Caco-2 (cell line): ENCODE data around the gene H2AZ2. TPM values are rescaled to one million over a fixed set of nuclear protein-coding genes. Genes with fewer than 3 reads are reported as not detected.
"Not testable (repeated sequence)": the region's sequence is repeated elsewhere in the genome, so short reads cannot be mapped to it uniquely, and the experiment has no call there.

ENCODE experiments used
- BruUV-seq: library from RNA; stranded (reverse); fragments of 400-500 nt; replicated peaks from 2 replicates; lab custom pipeline; 2021; lab: Mats Ljungman, UMichigan
- CTCF ChIA-PET: fragments of 300-600 bp; sonication (Branson Sonifier 250); formaldehyde crosslinking; loops from one replicate; lab custom pipeline; 2022; ENCODE audit warnings: antibody characterized with exemption; lab: Charles Lee
- POLR2A ChIA-PET: fragments of 300-600 bp; sonication (Branson Sonifier 250); formaldehyde crosslinking; loops from one replicate; lab custom pipeline; 2022; ENCODE audit warnings: antibody characterized with exemption; lab: Charles Lee
- DNase-seq, 2 experiments: peaks; one replicate each; pipeline versions ENCODE4 v3.0.0 to v3.0.0-alpha.2; 2020 to 2022
- H3K27me3 ChIP-seq: replicated peaks from 2 replicates; pipeline ENCODE4 v1.6.0; 2011; ENCODE audit warnings: low read length; ENCODE audit not compliant: control insufficient read depth, insufficient read depth
- H3K36me3 ChIP-seq: 2 replicates; pipeline ENCODE4 v1.5.1; 2011; ENCODE audit warnings: low read length; ENCODE audit not compliant: control insufficient read depth, insufficient read depth
- H3K4me1 ChIP-seq: fragments of 250-450 bp; sonication (Bioruptor Pico); 2 replicates; pipeline ENCODE4 v1.5.1; 2020; ENCODE audit warnings: mild to moderate bottlenecking
- H3K4me3 ChIP-seq: 2 replicates; pipeline ENCODE4 v1.5.1; 2011; ENCODE audit warnings: low read depth, mild to moderate bottlenecking, control low read depth, low read length
- H3K9me3 ChIP-seq: fragments of 250-450 bp; sonication (Bioruptor Pico); 2 replicates; pipeline ENCODE4 v1.5.1; 2020; ENCODE audit warnings: mild to moderate bottlenecking, moderate library complexity
- H3K27ac Mint-ChIP-seq: one replicate; pipeline ENCODE4 v1.8.0; 2022; ENCODE audit warnings: mixed read lengths; ENCODE audit not compliant: unreplicated experiment
- H3K27me3 Mint-ChIP-seq: one replicate; pipeline ENCODE4 v1.8.0; 2022; ENCODE audit warnings: mixed read lengths; ENCODE audit not compliant: insufficient read depth, unreplicated experiment
- H3K36me3 Mint-ChIP-seq: one replicate; pipeline ENCODE4 v1.8.0; 2022; ENCODE audit warnings: mild to moderate bottlenecking, mixed read lengths; ENCODE audit not compliant: insufficient read depth, unreplicated experiment
- H3K4me1 Mint-ChIP-seq: one replicate; pipeline ENCODE4 v1.8.0; 2022; ENCODE audit warnings: low read depth, mixed read lengths; ENCODE audit not compliant: unreplicated experiment
- H3K4me3 Mint-ChIP-seq: one replicate; pipeline ENCODE4 v1.8.0; 2022; ENCODE audit warnings: mild to moderate bottlenecking, moderate library complexity, mixed read lengths; ENCODE audit not compliant: unreplicated experiment
- H3K9me3 Mint-ChIP-seq: one replicate; pipeline ENCODE4 v1.8.0; 2022; ENCODE audit warnings: mixed read lengths; ENCODE audit not compliant: unreplicated experiment
- CTCF ChIP-seq, 2 experiments: fragments of 200-600 bp in 1 of 2; IDR thresholded peaks; 1 replicate in 1 of 2; 2 replicates in 1 of 2; pipeline versions ENCODE4 v1.5.1 to v1.8.0; 2011 to 2022; ENCODE audit warnings: antibody characterized with exemption in 1 of 2, control low read depth in 1 of 2, inconsistent platforms in 1 of 2, low read depth in 1 of 2, low read length in 1 of 2, mild to moderate bottlenecking in 1 of 2, moderate library complexity in 1 of 2; ENCODE audit not compliant: insufficient read depth in 1 of 2, severe bottlenecking in 1 of 2, unreplicated experiment in 1 of 2
- intact Hi-C: fragments of 100-400 bp; cut with micrococcal nuclease; formaldehyde crosslinking; loops from one replicate; pipeline ENCODE4 v1.10.0; 2022; ENCODE audit not compliant: unreplicated experiment
- total RNA-seq: library from RNA; stranded (reverse); gene quantifications from 2 replicates; pipeline ENCODE4 v1.2.3, GENCODE V29; 2022

The H2AZ2 gene
- total RNA-seq, 1 experiment from 2014 or later, result 244 TPM

- Histone ChIP-seq H3K4me3 (no peak overlapping the region), H3K9me3 (no peaks in the 10 kb centered on the region), H3K4me1 (peaks cover 5% of the 10 kb centered on the region; the same call in 1 of the 2 replicates), H3K27me3 (no peaks in the 10 kb centered on the region), H3K36me3 (no peaks in the 10 kb centered on the region)
- Mint-ChIP-seq H3K36me3 (no peaks in the 10 kb centered on the region), H3K4me1 (peaks cover 6% of the 10 kb centered on the region), H3K27me3 (no peaks in the 10 kb centered on the region), H3K9me3 (peaks cover 10% of the 10 kb centered on the region), H3K4me3 (no peak overlapping the region), H3K27ac (no peak overlapping the region)
- CTCF ChIA-PET, result no interaction called here
- POLR2A ChIA-PET, result interaction anchor here (0.6 to 0.7 kb wide), 2 partner anchors 66 to 87 kb away, joined by 3 to 6 read pairs; no protein-coding TSS in a partner anchor
- no peak for DNase-seq
- intact Hi-C loops, result no loop called here
- no TSS peak for BruUV-seq
- no peak for TF ChIP-seq CTCF (IDR thresholded peaks at IDR 0.05; ENCODE audit: insufficient read depth in 1 of 2, low read depth in 1 of 2, low read length in 1 of 2, severe bottlenecking in 1 of 2, unreplicated experiment in 1 of 2)
Observed at GRCh38 chr7:44867073-44867995, 19.4 kb upstream of the H2AZ2 start.

- H3K9me3 ChIP-seq, H3K4me1 ChIP-seq, H3K4me3 ChIP-seq, H3K27me3 ChIP-seq, H3K4me1 Mint-ChIP-seq, H3K4me3 Mint-ChIP-seq, H3K9me3 Mint-ChIP-seq, DNase-seq, intact Hi-C loops, H3K27me3 Mint-ChIP-seq, CTCF ChIA-PET, POLR2A ChIA-PET, H3K36me3 ChIP-seq, H3K27ac Mint-ChIP-seq, H3K36me3 Mint-ChIP-seq, BruUV-seq: not testable (repeated sequence)
Observed at GRCh38 chr7:44861949-44862348, 14.1 kb upstream of the H2AZ2 start.

- no peak for DNase-seq
- Mint-ChIP-seq H3K9me3 (no peaks in the 10 kb centered on the region), H3K4me1 (no peaks in the 10 kb centered on the region), H3K27ac (no peak overlapping the region), H3K36me3 (no peaks in the 10 kb centered on the region), H3K27me3 (no peaks in the 10 kb centered on the region), H3K4me3 (no peak overlapping the region)
- no peaks in the 10 kb centered on the region for H3K36me3 ChIP-seq
- intact Hi-C loops, result loop anchor here (5.0 kb wide), 1 partner anchor 104 kb away; no protein-coding TSS in a partner anchor
- CTCF ChIA-PET, result interaction anchor here (0.7 to 2.2 kb wide), 2 partner anchors 104 to 278 kb away, joined by 3 to 10 read pairs; no protein-coding TSS in a partner anchor
- POLR2A ChIA-PET, result no interaction called here
- H3K27me3 ChIP-seq, result no peaks in the 10 kb centered on the region
- no peaks in the 10 kb centered on the region for H3K9me3 ChIP-seq
- BruUV-seq, result no TSS peak
- no peak overlapping the region for H3K4me3 ChIP-seq
- TF ChIP-seq CTCF (IDR thresholded peaks at IDR 0.05; ENCODE audit: insufficient read depth in 1 of 2, low read depth in 1 of 2, low read length in 1 of 2, severe bottlenecking in 1 of 2, unreplicated experiment in 1 of 2), result peak in 1 of 2 experiments; percentile 39
- no peaks in the 10 kb centered on the region for H3K4me1 ChIP-seq
Observed at GRCh38 chr7:44858161-44858560, 10.3 kb upstream of the H2AZ2 start.
